Nephron progenitor cell (in vitro differentiated cells): Measurements from ENCODE around the gene IFNGR1.
"Not testable (repeated sequence)": the region's sequence is repeated elsewhere in the genome, so short reads cannot be mapped to it uniquely, and the experiment has no call there.

Source experiments
- DNase-seq: peaks from one replicate; pipeline ENCODE4 v3.0.0; 2021
- H3K27ac Mint-ChIP-seq: 2 replicates; pipeline ENCODE4 v1.8.0; 2021; ENCODE audit warnings: mild to moderate bottlenecking, moderate library complexity, mixed read lengths
- H3K27me3 Mint-ChIP-seq: 2 replicates; pipeline ENCODE4 v1.8.0; 2021; ENCODE audit warnings: mild to moderate bottlenecking, low read depth, mixed read lengths; ENCODE audit not compliant: poor library complexity
- H3K36me3 Mint-ChIP-seq: 2 replicates; pipeline ENCODE4 v1.8.0; 2021; ENCODE audit warnings: low read depth, mixed read lengths
- H3K4me1 Mint-ChIP-seq: 2 replicates; pipeline ENCODE4 v1.8.0; 2021; ENCODE audit warnings: mixed read lengths
- H3K4me3 Mint-ChIP-seq: 2 replicates; pipeline ENCODE4 v1.8.0; 2021; ENCODE audit warnings: mild to moderate bottlenecking, moderate library complexity, mixed read lengths
- H3K9me3 Mint-ChIP-seq: 2 replicates; pipeline ENCODE4 v1.8.0; 2021; ENCODE audit warnings: mild to moderate bottlenecking, moderate library complexity, mixed read lengths
- TF ChIP-seq, protein P1 (sequence below): fragments of 200-600 bp; sonication (generic); IDR thresholded peaks from 2 replicates; pipeline ENCODE4 v1.5.0; 2021; ENCODE audit warnings: antibody characterized with exemption

The IFNGR1 gene

DNA sequence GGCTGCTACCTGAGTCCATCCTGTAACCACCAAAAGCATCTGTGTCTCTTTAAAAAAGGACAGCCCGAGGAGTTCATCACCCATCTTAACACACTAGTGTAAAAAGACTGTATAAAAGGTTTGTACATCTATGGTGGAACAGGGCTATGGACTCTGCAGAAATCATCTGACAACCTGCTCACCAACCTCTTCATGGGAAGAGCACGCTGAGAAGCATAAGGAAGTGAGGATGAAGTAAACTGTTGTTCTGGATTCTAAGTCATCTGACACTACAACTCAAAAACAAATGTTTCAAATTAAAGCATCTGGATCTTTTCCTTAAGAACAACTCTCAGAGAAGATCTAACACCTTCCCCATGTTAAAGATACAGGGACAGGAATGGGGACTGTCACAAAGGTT is 5.4 kb downstream of the IFNGR1 start:
- Mint-ChIP-seq H3K27me3 (no peaks in the 10 kb centered on the region), H3K27ac (no peak overlapping the region), H3K36me3 (peaks cover 58% of the 10 kb centered on the region), H3K4me1 (peaks cover 23% of the 10 kb centered on the region), H3K9me3 (peaks cover 51% of the 10 kb centered on the region), H3K4me3 (no peak overlapping the region)
- TF ChIP-seq, protein P1, sequence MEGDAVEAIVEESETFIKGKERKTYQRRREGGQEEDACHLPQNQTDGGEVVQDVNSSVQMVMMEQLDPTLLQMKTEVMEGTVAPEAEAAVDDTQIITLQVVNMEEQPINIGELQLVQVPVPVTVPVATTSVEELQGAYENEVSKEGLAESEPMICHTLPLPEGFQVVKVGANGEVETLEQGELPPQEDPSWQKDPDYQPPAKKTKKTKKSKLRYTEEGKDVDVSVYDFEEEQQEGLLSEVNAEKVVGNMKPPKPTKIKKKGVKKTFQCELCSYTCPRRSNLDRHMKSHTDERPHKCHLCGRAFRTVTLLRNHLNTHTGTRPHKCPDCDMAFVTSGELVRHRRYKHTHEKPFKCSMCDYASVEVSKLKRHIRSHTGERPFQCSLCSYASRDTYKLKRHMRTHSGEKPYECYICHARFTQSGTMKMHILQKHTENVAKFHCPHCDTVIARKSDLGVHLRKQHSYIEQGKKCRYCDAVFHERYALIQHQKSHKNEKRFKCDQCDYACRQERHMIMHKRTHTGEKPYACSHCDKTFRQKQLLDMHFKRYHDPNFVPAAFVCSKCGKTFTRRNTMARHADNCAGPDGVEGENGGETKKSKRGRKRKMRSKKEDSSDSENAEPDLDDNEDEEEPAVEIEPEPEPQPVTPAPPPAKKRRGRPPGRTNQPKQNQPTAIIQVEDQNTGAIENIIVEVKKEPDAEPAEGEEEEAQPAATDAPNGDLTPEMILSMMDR, result no peak
- no peak for DNase-seq

DNA sequence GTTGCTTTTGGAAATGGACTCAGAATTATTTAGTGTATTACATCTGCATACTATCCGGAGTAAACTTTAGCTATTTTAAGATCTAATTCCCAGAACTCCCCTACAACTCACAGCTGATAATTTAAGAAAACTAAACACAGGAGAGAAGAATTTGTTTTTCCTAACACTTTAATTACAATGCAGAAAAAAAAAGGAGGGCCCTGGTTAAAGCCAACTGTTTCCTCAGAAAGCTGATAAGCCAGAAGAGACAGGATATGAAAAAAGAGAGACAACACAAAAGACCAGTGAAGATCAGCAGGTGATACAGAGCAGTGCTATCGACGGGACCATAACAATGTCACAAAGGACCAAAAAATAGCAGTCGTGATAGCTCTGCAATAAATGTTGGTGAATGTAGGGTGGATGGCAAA is 5.8 kb downstream of the IFNGR1 start:
- Mint-ChIP-seq H3K9me3 (peaks cover 56% of the 10 kb centered on the region), H3K4me3 (no peak overlapping the region), H3K36me3 (peaks cover 63% of the 10 kb centered on the region), H3K27me3 (no peaks in the 10 kb centered on the region), H3K4me1 (peaks cover 20% of the 10 kb centered on the region), H3K27ac (no peak overlapping the region)
- TF ChIP-seq, protein P1, result no peak
- DNase-seq, result no peak

DNA sequence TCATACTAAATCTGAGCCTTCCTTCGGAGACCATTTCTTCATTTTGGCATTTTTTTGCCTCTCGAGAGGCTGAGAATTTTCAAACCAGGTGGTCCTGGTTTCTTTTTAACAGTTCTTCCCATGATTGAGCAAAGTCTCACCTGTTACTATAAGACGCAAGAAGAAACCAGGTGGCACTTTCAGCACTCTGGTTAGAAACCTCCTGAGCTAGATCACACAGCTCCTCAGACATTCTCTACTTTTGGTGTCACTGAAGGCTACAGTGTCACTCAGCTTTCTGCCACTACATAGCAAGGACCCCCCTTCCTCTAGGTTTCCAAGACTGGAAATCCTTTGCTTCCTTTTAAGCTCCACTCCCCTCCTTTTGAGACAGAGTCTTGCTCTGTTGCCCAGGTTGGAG is 7.3 kb downstream of the IFNGR1 start:
- DNase-seq, result no peak
- H3K27me3 Mint-ChIP-seq, result no peaks in the 10 kb centered on the region
- peaks cover 76% of the 10 kb centered on the region for H3K36me3 Mint-ChIP-seq
- no peak overlapping the region for H3K4me3 Mint-ChIP-seq
- H3K27ac Mint-ChIP-seq, result no peak overlapping the region
- peaks cover 6% of the 10 kb centered on the region for H3K4me1 Mint-ChIP-seq
- H3K9me3 Mint-ChIP-seq, result peaks cover 69% of the 10 kb centered on the region
- TF ChIP-seq, protein P1, result no peak

DNA sequence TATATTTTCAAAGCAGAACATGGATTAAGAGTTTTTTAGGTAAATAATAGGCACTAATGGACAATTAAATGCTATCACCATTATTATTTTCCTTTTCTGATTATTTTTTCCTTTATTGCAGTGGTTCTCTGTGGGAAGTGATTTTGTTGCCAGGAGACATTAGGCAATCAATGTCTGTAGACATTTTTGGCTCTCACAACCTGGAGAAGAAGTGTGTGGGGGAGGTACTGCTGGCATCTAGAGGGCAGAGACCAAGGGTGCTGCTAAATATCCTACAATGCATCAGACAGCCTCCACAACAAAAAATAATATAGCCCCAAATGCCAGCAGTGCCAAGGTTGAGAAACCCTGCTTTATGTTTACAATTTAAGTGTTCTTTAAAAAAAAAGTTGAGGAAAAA is 8.3 kb downstream of the IFNGR1 start:
- H3K9me3 Mint-ChIP-seq, result peaks cover 73% of the 10 kb centered on the region
- TF ChIP-seq, protein P1, result no peak
- H3K4me3 Mint-ChIP-seq, result no peak overlapping the region
- no peaks in the 10 kb centered on the region for H3K4me1 Mint-ChIP-seq
- H3K36me3 Mint-ChIP-seq, result peaks cover 86% of the 10 kb centered on the region
- H3K27ac Mint-ChIP-seq, result no peak overlapping the region
- DNase-seq, result no peak
- H3K27me3 Mint-ChIP-seq, result no peaks in the 10 kb centered on the region

GRCh38 chr6:137208279-137208678 is 10.9 kb downstream of the IFNGR1 start:
- TF ChIP-seq, protein P1, result no peak
- Mint-ChIP-seq H3K9me3 (peaks cover 65% of the 10 kb centered on the region), H3K27me3 (no peaks in the 10 kb centered on the region), H3K27ac (no peak overlapping the region), H3K4me1 (no peaks in the 10 kb centered on the region), H3K4me3 (no peak overlapping the region), H3K36me3 (peaks cover 96% of the 10 kb centered on the region)
- DNase-seq, result no peak

GRCh38 chr6:137207457-137207856 is 11.7 kb downstream of the IFNGR1 start:
- Mint-ChIP-seq H3K9me3 (peaks cover 59% of the 10 kb centered on the region), H3K36me3 (peaks cover 97% of the 10 kb centered on the region)
- H3K27me3 Mint-ChIP-seq, H3K4me3 Mint-ChIP-seq, H3K27ac Mint-ChIP-seq, H3K4me1 Mint-ChIP-seq, DNase-seq: not testable (repeated sequence)
